ENCODE results near the gene NLRP6.

GRCh38 chr11:267491-267994 lies 10.7 kb upstream of the NLRP6 start:
- no peak for TF ChIP-seq CTCF (IDR thresholded peaks at IDR 0.05)
- no peak for TF ChIP-seq POLR2A (IDR thresholded peaks at IDR 0.05)
